HG02759 (cell line): Measurements from ENCODE around the gene MRPS35.
"Not testable (repeated sequence)": the region's sequence is repeated elsewhere in the genome, so short reads cannot be mapped to it uniquely, and the experiment has no call there.

ENCODE experiments used
- ATAC-seq: cut with Tn5 transposase; IDR thresholded peaks from one replicate; pipeline ENCODE4 v1.9.1; 2021; ENCODE audit warnings: mild to moderate bottlenecking, moderate library complexity; ENCODE audit not compliant: unreplicated experiment

MRPS35 gene

DNA sequence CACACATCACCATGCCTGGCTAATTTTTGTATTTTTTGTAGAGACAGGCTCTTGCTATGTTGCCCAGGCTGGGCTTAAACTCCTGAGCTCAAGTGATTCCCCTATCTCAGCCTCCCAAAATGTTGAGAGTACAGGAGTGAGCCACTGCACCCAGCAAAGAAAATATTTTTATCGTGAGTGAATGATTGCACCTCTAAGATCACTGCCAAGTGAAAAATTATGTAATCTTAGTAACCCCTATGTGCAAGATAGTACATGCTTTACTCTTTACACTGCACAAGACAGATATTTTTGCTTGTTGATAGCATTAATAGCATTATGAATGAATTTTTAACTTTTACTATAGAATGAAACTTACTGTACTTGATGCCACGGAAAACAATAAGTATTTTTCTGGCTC is 3.4 kb upstream of the MRPS35 start:
- ATAC-seq: no peak

DNA sequence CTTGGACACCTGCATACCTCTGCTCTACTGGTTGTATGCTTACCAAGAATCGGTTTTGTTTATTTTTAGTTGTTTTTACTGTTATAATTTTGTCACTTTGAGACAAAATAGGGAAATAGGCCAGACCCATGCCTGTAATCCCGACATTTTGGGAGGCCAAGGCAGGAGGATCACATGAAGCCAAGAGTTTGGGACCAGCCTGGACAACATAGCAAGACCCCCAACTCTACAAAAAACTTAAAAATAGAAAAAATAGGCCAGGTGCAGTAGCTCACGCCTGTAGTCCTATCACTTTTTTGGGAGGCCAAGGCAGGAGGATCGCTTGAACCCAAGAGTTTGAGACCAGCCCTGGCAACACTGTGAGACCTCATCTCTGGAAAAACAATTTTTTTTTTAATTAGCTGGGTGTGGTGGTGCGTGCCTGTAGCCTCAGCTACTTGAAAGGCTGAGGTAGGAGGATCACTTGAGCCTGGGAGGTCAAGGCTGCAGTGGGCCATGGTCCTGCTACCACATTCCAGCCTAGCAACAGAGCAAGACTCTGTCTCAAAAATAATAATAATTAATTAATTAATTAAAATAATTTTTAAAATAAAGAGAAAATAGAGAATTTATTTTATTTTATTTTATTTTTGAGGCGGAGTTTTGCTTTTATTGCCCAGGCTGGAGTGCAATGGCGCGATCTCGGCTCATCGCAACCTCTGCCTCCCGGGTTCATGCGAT is 1.3 kb upstream of the MRPS35 start:
- ATAC-seq: no peak

DNA sequence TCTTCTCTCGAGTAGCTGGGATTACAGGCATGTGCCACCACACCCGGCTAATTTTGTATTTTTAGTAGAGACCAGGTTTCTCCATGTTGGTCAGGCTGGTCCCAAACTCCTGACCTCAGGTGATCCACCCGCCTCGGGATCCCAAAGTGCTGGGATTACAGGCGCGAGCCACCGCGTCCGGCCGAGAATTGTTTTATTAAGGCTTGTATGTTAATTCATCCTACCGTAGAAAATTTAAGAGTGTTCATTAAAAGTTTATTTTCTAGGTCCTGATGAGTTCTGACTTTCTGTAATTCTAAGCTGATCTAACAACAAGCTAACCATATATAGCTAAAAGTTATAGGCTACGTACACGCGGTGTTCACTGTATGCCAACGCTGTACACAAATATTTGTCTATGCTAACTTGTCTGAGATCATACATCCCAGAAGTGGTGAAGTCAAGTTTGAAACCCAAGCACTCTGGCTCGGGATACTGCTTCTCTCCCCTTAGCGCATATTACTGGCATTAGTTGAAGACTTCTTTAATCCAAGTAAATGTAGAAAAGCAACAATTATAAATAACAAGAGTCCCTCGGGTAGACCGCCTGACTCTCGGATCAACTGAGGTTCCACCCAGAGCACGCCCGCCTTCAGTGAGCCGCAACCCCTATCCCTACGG is 570 bp upstream of the MRPS35 start:
- ATAC-seq: peak; percentile 40

DNA sequence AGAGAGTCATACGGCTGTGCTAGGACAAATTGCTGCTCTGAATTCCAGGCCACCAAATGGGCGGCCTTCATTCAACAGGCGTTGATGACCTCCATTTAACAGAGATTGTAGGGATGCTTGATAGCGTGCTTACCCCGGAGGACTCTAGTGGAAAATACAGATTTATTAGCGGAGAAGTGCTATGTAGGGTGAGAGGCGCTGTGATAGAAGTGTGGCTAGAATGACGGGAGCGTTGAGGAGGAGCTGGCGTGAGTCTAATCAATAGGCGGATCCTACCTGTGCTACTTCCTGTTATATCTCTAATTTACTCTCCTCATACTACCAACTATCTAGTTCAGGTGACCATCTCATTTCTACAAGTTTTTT is 668 bp downstream of the MRPS35 start:
- ATAC-seq: peak; percentile 22

DNA sequence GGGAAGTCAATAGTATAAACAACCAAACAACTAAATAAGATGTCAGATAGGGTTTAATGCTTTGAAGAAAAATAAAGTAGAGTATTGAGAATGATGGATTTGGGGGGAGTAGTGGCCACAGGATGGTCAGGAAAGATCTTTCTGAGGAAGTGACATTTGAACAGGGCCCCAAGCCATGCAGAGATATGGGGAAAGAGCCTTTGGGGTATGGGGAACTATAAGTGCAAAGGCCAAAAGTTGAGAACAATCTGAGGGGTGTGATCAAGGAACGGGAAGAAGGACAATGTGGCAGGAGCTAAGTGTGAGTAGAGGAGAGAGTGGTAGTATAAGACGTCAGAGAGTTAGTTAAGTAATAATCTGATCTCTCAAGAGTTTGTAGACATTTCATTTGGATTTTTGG is 1.3 kb downstream of the MRPS35 start:
- ATAC-seq: no peak

DNA sequence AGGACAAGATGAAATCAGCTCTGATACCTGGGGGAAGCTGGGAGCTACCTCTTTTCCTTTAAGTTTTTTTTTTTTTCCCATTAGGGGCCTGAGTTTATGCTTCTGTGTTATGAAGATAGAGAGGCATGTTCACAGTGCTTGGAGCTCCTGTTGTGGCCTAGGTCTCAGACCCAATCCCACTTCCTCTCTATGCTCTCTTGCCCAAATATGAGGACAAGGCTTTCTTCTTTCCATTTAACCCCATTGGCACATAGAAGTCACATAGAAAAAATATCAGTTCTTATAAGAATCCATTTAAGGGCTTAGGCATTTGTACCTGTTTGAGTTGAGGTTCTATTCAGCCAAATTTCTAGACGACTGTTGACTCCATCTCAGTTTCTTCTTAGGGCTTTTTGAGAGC is 12.6 kb downstream of the MRPS35 start:
- ATAC-seq: no peak

DNA sequence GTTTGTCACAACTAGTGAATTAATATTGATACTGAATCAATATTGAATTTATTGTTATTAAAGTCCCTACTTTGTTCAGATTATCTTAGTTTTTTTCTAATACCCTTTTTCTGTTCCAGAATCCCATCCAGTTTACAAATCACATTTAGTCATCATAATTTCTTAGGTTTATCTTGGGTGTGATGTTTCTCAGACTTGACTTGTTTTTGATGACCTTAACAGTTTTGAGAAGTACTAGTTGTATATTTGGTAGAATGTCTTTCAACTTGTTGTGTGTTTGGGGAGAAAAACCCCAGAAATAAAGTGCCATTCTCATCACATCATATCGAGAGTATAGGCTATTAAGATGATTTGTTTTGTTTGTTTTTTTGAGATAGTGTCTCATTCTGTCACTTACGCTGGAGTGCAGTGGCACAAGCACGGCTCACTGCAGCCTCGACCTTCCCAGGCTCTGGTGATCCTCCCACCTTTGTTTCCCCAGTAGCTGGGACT is 19.5 kb downstream of the MRPS35 start:
- ATAC-seq: no peak

DNA sequence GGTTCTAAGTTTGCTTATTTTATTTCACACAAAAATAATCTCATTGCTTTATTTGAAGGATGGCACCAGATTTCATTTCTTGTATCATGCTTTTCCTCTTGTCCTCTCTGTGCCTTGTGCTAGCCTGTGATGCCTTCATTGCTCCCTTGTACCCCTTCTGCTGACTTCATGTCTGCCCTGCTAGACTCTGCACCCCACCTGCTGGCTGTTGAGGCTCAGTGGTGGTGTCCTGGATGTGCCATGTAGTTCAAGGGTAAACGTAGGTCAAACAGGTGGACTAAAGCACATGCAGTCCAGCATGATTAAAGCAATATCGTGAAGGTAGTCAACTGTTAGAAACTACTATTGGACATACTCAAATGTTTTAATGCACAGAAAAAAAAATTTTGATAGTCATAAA is 21.6 kb downstream of the MRPS35 start:
- no peak for ATAC-seq

DNA sequence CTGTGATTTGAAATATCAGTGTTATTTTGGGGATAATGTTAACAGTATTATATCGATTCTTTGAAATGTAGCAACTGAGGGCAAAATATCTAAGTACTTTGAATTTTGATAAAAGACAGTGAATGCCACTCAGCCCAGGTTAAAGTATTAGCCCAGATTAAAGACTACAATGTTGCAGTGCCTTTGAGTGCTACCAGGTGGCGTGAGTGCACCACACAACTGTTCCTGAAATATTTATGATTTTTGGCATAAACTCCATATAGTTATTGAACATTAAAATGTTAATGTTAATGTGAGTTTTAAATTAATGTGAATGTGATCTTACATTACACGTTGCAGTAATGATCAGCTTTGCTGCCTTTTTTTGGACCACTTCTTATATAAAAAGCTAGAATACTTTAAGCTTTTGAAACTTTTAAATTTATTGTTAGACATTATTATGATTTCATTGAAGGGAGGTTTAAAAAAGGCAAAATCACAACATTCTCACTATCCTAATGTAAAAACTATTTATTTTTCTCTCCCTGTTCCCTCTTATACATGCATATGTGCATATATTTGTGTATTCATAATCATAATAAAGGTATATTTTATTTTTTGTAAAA is 22.5 kb downstream of the MRPS35 start:
- peak; percentile 73 for ATAC-seq

DNA sequence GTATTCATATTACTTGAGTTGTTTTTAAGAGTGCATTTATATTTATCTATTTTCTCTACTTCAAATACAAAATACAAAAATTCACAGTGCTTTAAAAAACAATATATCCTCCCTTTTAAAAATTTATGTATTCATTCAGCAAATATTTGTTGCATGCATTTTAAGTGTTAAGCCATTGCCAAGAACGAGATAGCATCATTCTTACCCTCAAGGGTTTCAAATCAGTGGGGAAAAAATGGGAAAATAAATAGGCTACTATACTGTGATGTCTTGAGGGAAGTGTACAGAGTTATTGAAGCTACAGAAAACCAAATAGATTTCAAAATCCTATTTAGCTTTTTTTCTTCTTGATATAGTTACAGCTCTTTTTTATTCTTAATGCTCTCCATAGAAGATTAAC is 23.2 kb downstream of the MRPS35 start:
- ATAC-seq: no peak

DNA sequence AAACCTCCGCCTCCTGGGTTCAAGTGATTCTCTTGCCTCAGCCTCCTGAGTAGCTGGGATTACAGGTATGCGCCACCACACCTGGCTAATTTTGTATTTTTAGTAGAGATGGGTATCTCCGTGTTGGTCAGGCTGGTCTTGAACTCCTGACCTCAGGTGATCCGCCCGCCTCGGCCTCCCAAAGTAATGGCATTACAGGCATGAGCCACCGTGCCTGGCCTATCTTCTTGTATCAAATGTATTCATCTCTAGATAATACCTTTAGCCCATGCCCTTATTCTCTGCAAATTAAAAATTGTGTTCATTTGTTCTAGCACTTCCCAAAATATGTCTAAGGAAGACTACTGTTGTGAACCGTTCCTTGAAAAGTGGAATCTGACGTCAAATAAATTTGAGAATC is 23.7 kb downstream of the MRPS35 start:
- ATAC-seq: not testable (repeated sequence)

DNA sequence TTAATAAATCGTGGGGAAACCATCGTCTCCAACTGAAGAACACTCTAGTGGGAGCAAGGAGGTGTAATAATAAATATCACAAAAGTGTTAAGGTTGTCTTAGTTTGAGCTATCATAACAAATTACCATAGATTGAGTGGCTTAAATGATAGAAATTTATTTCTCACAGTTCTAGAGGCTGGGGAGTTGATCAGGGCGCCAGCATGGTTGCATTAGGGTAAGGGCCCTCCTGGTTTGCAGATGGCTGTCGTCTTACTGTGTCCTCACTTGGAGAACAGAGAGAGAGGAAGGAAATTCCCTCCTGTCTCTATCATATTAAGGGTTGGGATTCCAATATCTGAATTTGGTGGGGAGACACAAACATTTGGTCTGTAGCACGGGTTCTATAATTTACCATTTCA is 33.0 kb downstream of the MRPS35 start:
- ATAC-seq: no peak

DNA sequence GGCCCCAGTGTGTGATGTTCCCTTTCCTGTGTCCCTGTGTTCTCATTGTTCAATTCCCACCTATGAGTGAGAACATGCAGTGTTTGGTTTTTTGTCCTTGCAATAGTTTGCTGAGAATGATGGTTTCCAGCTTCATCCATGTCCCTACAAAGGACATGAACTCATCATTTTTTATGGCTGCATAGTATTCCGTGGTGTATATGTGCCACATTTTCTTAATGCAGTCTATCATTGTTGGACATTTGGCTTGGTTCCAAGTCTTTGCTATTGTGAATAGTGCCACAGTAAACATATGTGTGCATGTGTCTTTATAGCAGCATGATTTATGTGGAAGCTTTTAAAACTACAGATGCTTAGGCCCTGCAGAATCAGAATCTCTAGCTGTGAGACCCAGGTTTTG is 35.1 kb downstream of the MRPS35 start:
- ATAC-seq: not testable (repeated sequence)

DNA sequence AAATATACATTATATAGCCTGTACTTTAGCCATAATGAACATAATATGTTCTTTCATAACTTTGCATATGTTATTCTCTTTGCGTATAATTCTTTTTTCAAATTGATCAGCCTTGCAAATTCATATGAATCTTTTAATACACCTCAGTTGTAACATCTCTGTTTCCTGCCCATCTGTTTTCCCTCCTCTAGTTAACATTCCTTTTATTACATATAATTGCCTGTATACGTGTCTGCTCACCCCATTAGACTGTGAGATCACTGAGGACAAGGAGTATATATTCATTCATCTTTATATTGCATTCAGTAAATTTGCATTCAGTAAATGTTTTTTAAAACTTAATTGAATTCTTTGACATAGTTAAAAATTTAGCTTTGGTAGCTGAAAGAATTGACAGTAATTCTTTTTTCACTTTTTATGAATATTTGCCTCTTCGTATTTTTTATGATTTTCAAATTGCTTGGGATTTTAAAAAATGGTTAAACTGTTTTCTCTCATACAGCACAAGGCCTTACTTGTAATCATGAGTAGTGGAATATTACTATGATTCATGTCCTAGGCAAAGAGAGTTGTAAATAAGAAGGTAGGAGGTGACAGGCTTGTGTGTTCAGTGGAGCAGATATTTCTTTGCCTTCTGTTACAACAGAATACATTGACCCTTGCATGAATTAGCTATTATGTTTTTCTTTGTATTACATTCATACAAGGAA is 36.6 kb downstream of the MRPS35 start:
- no peak for ATAC-seq

DNA sequence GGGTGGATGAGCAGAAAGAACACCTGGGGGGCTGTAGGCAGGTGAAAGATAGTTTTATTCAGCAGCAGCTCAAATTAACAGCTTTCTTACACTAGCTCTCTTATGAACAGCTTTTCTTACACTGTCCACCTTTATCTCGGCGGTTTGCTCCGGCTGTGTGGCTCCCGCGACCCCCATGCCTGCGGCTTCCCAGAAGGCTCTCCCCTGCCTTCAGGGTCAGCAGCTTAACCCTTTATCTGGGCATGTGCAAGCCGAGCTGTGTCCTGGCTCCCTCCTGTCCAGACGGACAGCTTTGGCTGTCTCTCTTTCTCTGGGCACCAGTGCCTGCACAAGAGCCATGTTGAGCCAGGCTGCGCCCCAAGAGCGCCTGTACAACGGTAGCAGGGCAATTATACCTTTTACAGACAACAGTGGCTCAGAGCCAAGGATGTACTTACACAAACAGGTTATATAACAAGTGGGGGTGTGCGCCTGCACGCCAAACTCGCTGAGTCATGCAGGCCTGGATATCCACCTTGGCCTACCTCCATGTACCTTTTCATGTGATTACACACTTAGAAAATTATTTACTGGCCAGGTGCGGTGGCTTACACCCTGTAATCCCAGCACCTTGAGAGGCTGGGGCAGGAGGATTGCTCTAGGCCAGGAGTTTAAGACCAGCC is 40.9 kb downstream of the MRPS35 start:
- ATAC-seq: no peak

DNA sequence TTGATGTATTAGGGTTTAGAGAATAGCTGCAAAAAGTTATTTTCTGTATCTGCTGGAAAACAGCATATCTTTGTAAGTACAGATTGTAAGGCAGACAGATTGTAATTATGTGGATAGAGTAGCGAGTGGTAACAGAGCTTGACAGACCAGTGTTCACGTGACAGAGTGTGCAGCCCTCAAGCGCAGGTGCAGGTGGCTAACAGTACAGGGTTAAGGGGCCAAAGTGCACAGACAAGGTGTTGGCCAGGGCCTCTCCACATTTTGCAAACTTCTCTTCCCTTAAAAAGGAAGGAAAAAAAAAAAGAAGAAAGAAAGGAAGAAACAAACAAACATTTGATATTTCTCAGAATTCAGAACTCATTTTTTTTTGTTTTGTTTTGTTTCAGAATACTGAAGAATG is 44.2 kb downstream of the MRPS35 start:
- ATAC-seq: no peak

DNA sequence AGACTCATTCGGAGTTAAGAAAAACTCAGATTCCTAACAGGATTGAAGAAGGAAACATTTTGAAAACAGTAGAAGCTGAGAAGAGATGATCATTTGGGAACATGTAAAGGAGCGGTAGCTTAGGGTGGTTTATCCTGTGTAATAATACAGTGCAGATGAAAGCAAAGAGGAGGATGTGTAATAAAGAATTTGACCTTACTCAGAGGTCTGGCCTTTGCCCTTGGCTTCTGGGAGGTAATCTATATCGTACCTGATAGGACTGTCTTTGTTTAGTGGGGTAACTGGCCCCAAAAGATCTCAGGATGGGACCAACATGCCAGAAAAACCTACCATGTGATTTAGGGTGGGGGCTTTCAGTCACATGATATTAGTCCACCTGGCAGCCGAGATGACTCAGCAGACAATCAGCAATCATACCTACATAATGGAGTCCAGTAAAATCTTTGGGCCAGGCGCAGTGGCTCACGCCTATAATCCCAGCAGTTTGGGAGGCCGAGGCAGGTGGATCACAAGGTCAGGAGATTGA is 46.1 kb downstream of the MRPS35 start:
- no peak for ATAC-seq

DNA sequence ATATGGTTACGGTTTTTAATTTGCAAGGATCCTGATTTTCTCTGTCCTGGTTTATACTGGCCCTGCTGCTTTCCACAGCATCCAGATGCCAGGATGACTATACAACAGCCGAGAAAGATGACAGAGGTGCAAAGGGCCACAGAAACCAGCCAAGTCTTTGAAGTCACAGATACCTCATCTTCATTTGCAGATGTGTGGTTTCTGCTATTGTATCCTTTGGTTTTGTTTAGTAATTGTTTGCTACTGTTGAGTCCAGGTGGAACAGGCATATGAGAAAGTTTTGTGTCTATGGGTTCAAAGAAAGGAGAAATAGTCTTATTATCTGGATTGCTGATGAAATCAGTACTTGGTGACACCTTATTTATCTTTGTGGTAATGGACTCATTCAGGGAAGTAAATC is 52.1 kb downstream of the MRPS35 start:
- ATAC-seq: no peak

DNA sequence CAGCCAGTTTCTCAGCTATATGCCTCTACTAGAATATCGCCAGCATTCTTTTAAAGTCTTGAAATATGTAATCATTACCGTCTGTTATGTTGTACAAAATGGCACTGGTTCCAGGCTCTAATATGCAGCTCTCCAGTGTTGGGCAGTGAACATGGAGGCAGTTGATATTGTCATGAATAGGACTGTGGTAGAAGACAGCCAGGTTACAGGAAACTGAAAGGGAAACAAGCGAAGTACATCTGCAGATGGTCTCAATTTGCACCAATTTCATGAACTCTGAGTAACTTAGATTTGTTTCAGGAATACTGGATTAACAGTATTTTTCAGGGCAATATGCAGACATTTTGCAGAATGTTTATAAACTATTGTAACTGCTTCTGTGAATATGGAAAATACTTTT is 56.0 kb downstream of the MRPS35 start:
- no peak for ATAC-seq

DNA sequence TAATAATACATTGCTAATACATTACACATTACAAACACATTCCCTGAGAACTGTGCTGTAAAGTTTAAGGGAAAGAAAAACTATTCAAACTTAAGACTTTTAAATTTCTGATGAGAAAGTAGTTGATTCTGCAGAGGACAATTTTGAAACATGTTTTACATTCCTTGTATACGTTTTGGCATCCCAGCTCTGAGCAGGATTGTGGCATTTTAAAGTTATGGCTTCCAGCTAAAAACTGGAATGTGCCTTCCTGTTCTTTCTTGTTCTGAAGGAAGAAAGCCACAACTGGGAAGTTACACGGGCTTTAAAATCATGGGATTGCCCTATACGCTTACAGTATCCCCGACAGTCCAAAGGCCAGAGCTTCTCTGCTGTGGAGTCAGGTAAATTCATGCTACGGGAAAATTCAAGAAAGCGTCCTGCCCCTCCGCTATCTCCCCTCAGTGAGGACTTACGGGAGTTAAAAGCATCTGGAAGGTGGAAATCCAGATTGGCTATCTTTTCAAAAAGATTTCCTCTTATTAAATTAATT is 58.6 kb downstream of the MRPS35 start:
- no peak for ATAC-seq
